COR-L47 (cell line): Measurements from ENCODE around the gene PRKCA.
A peak's percentile ranks its signal among the peaks of the same experiment; 100 is the strongest.
"Not testable (repeated sequence)": the region's sequence is repeated elsewhere in the genome, so short reads cannot be mapped to it uniquely, and the experiment has no call there.

Experiments used
- DNase-seq: peaks from one replicate; lab custom pipeline; 2025; lab: John Stamatoyannopoulos, UW

PRKCA gene

GRCh38 chr17:66290101-66290722 lies 12.2 kb upstream of the PRKCA start:
- peak; percentile 11 for DNase-seq

- no peak for DNase-seq
These were observed 10.1 kb upstream of the PRKCA start for GRCh38 chr17:66292353-66292752.

- no peak for DNase-seq
These were observed 6.1 kb upstream of the PRKCA start for GRCh38 chr17:66296289-66296725.

- not testable (repeated sequence) for DNase-seq
These were observed 5.0 kb upstream of the PRKCA start for GRCh38 chr17:66297443-66297842.

- DNase-seq: no peak
These were observed 2.7 kb upstream of the PRKCA start for GRCh38 chr17:66299711-66300110.

GRCh38 chr17:66300956-66301355 lies 1.5 kb upstream of the PRKCA start:
- no peak for DNase-seq

GRCh38 chr17:66301367-66301863 lies 998 bp upstream of the PRKCA start:
- no peak for DNase-seq

GRCh38 chr17:66302761-66303626 lies 581 bp downstream of the PRKCA start:
- peak; percentile 43 for DNase-seq

GRCh38 chr17:66304304-66305174 lies 2.1 kb downstream of the PRKCA start:
- DNase-seq: peak; percentile 31

GRCh38 chr17:66306446-66306845 lies 4.0 kb downstream of the PRKCA start:
- DNase-seq: no peak

GRCh38 chr17:66307257-66307656 lies 4.8 kb downstream of the PRKCA start:
- no peak for DNase-seq

GRCh38 chr17:66308856-66309255 lies 6.4 kb downstream of the PRKCA start:
- DNase-seq: no peak

GRCh38 chr17:66309793-66310192 lies 7.4 kb downstream of the PRKCA start:
- no peak for DNase-seq

- DNase-seq: no peak
These were observed 8.2 kb downstream of the PRKCA start for GRCh38 chr17:66310528-66311148.

- DNase-seq: no peak
These were observed 10.5 kb downstream of the PRKCA start for GRCh38 chr17:66312912-66313311.

GRCh38 chr17:66313325-66313724 lies 10.9 kb downstream of the PRKCA start:
- DNase-seq: no peak

- DNase-seq: no peak
These were observed 11.7 kb downstream of the PRKCA start for GRCh38 chr17:66313995-66314659.

GRCh38 chr17:66317629-66318028 lies 15.2 kb downstream of the PRKCA start:
- DNase-seq: no peak

- DNase-seq: no peak
These were observed 16.8 kb downstream of the PRKCA start for GRCh38 chr17:66319226-66319625.

GRCh38 chr17:66322764-66323163 lies 20.4 kb downstream of the PRKCA start:
- DNase-seq: no peak

GRCh38 chr17:66324381-66325004 lies 22.1 kb downstream of the PRKCA start:
- not testable (repeated sequence) for DNase-seq
